OCI-LY1 (cell line): ENCODE measurements around the gene NFIB.

Experiments used
- H2AFZ ChIP-seq: fragments of 200-600 bp; sonication (generic), shearing (Covaris generic); 2 replicates; pipeline ENCODE4 v1.6.0; 2014; ENCODE audit warnings: antibody characterized with exemption, mild to moderate bottlenecking, low read length
- H3F3A ChIP-seq: fragments of 200-600 bp; sonication (generic), shearing (Covaris generic); 2 replicates; pipeline ENCODE4 v1.6.0; 2014; ENCODE audit warnings: mild to moderate bottlenecking, antibody characterized with exemption, low read length, moderate library complexity; ENCODE audit not compliant: insufficient read depth
- H3K27ac ChIP-seq: fragments of 200-600 bp; sonication (generic); 2 replicates; pipeline ENCODE4 v1.5.1; 2014; ENCODE audit warnings: low read length, mixed run types, mild to moderate bottlenecking, low read depth; ENCODE audit not compliant: poor library complexity, severe bottlenecking
- H3K27me3 ChIP-seq: fragments of 200-600 bp; sonication (generic); 2 replicates; pipeline ENCODE4 v1.6.0; 2014; ENCODE audit warnings: antibody characterized with exemption, mild to moderate bottlenecking, low read length, moderate library complexity; ENCODE audit not compliant: insufficient read depth
- H3K36me3 ChIP-seq: fragments of 200-600 bp; sonication (generic); 2 replicates; pipeline ENCODE4 v1.6.1; 2014; ENCODE audit warnings: mild to moderate bottlenecking, antibody characterized with exemption, low read length, moderate library complexity, mixed read lengths; ENCODE audit not compliant: insufficient read depth
- H3K4me1 ChIP-seq: fragments of 200-600 bp; sonication (generic); 2 replicates; pipeline ENCODE4 v1.5.1; 2014; ENCODE audit warnings: mild to moderate bottlenecking, low read length, moderate library complexity; ENCODE audit not compliant: insufficient read depth, severe bottlenecking
- H3K4me2 ChIP-seq: fragments of 200-600 bp; sonication (generic), shearing (Covaris generic); 2 replicates; pipeline ENCODE4 v1.6.1; 2014; ENCODE audit warnings: low read length
- H3K4me3 ChIP-seq: fragments of 200-600 bp; sonication (generic); 2 replicates; pipeline ENCODE4 v1.5.1; 2014; ENCODE audit warnings: low read length, low read depth, mild to moderate bottlenecking, mixed read lengths; ENCODE audit not compliant: poor library complexity, severe bottlenecking
- H3K79me2 ChIP-seq: fragments of 200-600 bp; shearing (Covaris generic); 2 replicates; pipeline ENCODE4 v1.6.1; 2016; ENCODE audit warnings: mixed run types, low read length, mixed read lengths; ENCODE audit not compliant: insufficient read depth
- H3K9ac ChIP-seq: fragments of 200-600 bp; sonication (generic), shearing (Covaris generic); 2 replicates; pipeline ENCODE4 v1.6.1; 2014; ENCODE audit warnings: mild to moderate bottlenecking, low read length, mixed read lengths
- H3K9me2 ChIP-seq: fragments of 200-600 bp; sonication (generic), shearing (Covaris generic); 2 replicates; pipeline ENCODE4 v1.6.1; 2014; ENCODE audit warnings: low read depth, mild to moderate bottlenecking, low read length, mixed read lengths
- H3K9me3 ChIP-seq: fragments of 200-600 bp; shearing (Covaris generic); 2 replicates; pipeline ENCODE4 v1.6.1; 2014; ENCODE audit warnings: low read length, mixed read lengths
- H4K20me1 ChIP-seq: fragments of 200-600 bp; sonication (generic), shearing (Covaris generic); 2 replicates; pipeline ENCODE4 v1.6.0; 2016; ENCODE audit warnings: mild to moderate bottlenecking, low read length; ENCODE audit not compliant: insufficient read depth
- EZH2 ChIP-seq: fragments of 200-600 bp; sonication (generic), shearing (Covaris generic); IDR thresholded peaks from 2 replicates; pipeline ENCODE4 v1.8.0; 2017; ENCODE audit warnings: borderline replicate concordance, mixed run types, mild to moderate bottlenecking, antibody characterized with exemption, low read length, moderate library complexity, mixed read lengths
- TF ChIP-seq, protein P1 (sequence below): fragments of 200-600 bp; sonication (generic), shearing (Covaris generic); IDR thresholded peaks from 2 replicates; pipeline ENCODE4 v1.5.1; 2017; ENCODE audit warnings: mild to moderate bottlenecking, antibody characterized with exemption, low read length, moderate library complexity, mixed read lengths

NFIB gene

DNA sequence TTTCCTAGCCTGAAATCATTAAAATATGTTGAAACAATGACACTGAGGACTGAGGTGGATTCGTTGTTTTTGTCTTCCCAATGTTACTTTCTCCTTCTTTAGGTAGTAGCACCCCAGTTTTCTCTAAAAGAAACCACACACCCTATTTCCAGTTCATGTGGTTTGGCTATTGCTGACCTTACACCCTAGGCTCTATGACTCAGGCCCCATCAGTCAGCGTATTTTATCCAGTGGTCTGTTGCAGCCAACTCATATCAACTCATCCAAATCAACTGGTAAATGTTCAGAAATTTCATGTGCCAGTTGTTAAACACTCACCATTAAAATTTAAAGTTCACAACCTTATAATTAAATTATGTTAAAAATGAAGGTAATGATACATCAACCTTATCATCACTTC, 44.6 kb upstream of the NFIB start:
- Histone ChIP-seq H3K9me2 (no peaks in the 10 kb centered on the region), H3K4me1 (no peaks in the 10 kb centered on the region), H2AFZ (no peak overlapping the region), H3K4me3 (no peak overlapping the region), H4K20me1 (no peaks in the 10 kb centered on the region), H3K36me3 (no peaks in the 10 kb centered on the region), H3K79me2 (no peaks in the 10 kb centered on the region), H3K9me3 (no peaks in the 10 kb centered on the region), H3K27me3 (no peaks in the 10 kb centered on the region), H3K9ac (no peak overlapping the region), H3F3A (no peaks in the 10 kb centered on the region), H3K27ac (no peak overlapping the region), H3K4me2 (no peak overlapping the region)
- TF ChIP-seq EZH2: no peak
- TF ChIP-seq, protein P1, sequence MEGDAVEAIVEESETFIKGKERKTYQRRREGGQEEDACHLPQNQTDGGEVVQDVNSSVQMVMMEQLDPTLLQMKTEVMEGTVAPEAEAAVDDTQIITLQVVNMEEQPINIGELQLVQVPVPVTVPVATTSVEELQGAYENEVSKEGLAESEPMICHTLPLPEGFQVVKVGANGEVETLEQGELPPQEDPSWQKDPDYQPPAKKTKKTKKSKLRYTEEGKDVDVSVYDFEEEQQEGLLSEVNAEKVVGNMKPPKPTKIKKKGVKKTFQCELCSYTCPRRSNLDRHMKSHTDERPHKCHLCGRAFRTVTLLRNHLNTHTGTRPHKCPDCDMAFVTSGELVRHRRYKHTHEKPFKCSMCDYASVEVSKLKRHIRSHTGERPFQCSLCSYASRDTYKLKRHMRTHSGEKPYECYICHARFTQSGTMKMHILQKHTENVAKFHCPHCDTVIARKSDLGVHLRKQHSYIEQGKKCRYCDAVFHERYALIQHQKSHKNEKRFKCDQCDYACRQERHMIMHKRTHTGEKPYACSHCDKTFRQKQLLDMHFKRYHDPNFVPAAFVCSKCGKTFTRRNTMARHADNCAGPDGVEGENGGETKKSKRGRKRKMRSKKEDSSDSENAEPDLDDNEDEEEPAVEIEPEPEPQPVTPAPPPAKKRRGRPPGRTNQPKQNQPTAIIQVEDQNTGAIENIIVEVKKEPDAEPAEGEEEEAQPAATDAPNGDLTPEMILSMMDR: no peak

DNA sequence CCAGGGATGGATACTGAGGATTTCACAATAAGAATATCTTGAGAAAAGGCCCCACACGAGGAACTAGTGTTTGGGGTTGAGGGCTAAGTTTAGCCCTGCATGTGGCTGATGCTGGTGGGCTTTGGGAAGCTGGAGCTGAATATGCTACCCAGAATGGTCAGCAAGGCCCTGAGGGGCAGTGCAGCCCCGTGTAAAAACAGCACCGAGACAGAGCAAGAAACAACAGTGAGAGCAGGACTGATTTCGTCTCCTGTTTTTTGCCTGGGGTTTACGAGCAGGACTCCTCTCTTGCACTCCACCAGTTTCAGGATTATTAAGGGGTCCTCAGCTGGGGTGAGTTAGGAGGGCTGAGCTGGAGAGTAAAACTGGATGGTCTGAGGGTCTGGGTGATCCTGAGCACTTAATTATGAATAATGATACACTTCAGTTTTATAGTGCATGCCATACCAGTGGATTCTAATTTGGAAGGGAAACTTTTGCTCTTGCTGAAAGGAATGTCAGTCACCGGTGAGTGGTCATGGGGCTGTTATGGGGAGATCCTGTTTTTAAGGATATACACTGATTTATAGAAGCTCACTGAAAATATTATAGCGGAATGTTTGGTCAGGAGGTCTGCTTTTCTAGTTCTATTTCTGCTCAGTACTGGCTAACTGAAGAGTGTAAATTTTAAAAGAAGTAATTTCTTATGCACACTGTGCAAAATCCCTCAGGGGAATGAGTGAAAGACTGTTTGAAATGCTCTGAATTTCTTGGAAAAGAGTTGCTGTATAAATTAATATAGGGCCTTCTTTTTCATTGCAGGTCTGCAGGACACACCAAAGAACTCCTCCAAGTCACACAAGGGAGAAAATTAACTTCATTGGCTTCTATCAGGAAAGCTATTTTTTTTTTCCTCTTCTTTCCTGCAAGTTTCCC, 42.7 kb upstream of the NFIB start:
- Histone ChIP-seq H3K9me3 (no peaks in the 10 kb centered on the region), H4K20me1 (no peaks in the 10 kb centered on the region), H2AFZ (no peak overlapping the region), H3K4me1 (no peaks in the 10 kb centered on the region), H3K27me3 (no peaks in the 10 kb centered on the region), H3K9me2 (no peaks in the 10 kb centered on the region), H3K27ac (no peak overlapping the region), H3K4me2 (no peak overlapping the region), H3K79me2 (no peaks in the 10 kb centered on the region), H3K36me3 (no peaks in the 10 kb centered on the region), H3K9ac (no peak overlapping the region), H3F3A (no peaks in the 10 kb centered on the region), H3K4me3 (no peak overlapping the region)
- TF ChIP-seq, protein P1: no peak
- no peak for TF ChIP-seq EZH2

- H3K9me3 ChIP-seq: no peaks in the 10 kb centered on the region
- TF ChIP-seq EZH2: no peak
- TF ChIP-seq, protein P1: no peak
- no peak overlapping the region for H2AFZ ChIP-seq
- H3K36me3 ChIP-seq: no peaks in the 10 kb centered on the region
- H3K4me3 ChIP-seq: no peak overlapping the region
- no peaks in the 10 kb centered on the region for H3F3A ChIP-seq
- H3K27ac ChIP-seq: no peak overlapping the region
- no peak overlapping the region for H3K4me2 ChIP-seq
- H3K27me3 ChIP-seq: no peaks in the 10 kb centered on the region
- H3K9me2 ChIP-seq: no peaks in the 10 kb centered on the region
- no peaks in the 10 kb centered on the region for H3K79me2 ChIP-seq
- no peaks in the 10 kb centered on the region for H4K20me1 ChIP-seq
- H3K4me1 ChIP-seq: no peaks in the 10 kb centered on the region
- no peak overlapping the region for H3K9ac ChIP-seq
Observed at GRCh38 chr9:14354201-14354600, 40.3 kb upstream of the NFIB start.
